ENCODE data around the gene URM1.
"Not testable (repeated sequence)": the region's sequence is repeated elsewhere in the genome, so short reads cannot be mapped to it uniquely, and the experiment has no call there.

URM1 gene

DNA sequence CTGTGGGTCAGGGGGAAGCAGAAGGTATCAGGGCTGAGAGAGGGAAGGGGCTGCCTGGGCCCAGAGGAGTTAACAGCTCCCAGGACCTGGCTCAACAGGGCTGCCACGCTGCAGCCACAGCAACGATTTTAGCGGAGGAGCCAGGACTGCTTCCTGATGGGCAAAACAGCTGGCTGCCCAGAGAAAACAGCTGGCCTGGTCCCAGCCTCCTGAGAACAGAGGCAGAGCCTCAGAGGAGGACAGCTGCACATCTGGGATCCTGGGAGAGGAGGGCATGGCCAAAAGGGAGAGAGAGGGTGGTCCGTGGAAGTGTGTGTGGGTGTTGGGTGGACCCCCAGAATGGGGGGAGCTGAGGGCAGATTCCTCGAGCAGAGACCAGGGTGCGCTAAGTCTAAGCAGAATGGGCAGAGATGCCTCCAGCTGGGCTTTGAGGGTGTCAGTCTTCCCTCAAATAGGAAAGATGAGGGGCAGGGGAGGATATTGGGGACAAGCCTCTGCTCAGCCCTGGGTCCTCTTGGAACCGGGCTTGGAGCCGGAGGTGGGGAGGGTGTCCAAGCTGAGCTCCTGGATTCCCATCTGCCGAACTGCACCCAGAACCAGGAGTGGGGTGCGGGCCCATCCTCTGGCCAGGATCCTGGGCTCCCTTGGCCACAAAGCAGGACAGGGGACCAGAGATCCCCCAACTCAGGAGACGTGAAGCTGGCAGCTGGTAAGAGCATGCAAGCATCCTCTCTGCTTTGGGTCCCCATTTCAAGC lies 40.4 kb downstream of the URM1 start:
- no peak for DNase-seq

DNA sequence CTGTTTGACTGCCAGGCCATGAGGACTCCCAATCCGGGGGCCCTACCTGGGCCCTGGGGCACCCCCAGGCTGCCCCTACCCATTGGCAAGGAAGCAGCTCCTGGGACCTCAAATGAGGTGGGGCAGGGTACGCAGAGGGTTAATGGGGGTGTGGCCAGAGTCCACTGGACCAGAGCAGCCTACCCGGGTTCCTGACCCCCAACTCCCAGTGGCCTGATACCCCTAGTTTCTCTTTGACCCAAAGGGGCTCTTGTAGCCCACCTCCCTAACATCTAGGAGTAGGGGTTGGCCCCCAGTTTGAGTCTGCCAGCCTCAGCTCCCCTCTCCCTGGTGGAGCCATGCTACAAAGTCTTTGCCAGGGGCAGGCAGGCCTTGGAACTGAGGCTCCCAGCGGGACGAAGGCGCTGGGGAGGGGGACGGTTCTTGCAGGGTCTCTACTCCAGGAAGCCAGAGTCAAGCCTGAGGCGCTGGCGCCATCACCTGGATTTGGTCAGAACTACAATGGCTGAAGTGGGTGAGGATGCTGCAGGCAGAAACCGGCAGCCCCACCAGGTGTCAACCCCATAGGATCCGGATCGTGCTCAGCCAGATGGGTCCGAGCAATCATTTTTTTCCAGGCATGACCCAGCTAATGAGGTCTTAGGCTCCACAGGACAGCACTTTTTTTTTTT lies 41.1 kb downstream of the URM1 start:
- DNase-seq, result peak; percentile 25 to 33

GRCh38 chr9:128413728-128414127 lies 42.6 kb downstream of the URM1 start:
- not testable (repeated sequence) for DNase-seq

DNA sequence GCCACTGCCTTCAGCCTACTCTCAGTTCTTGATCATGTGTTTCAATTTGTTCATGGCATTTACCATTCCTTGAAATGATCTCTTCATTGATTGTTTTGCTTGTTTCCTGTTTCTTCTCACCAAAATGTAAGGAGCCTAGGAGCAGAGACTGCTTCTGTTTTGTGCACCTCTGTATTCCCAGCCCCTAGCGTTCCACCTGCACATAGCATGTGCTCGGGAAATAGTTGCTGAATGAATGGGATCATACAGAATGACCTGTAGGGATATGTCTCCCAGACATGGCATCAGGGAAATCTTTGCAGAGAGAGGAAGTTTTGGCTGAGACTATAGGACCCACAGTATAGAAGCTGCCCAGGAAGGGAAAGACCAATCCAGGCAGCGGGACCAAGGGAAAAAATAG lies 43.3 kb downstream of the URM1 start:
- DNase-seq, result no peak

- DNase-seq, result no peak
Measured at GRCh38 chr9:128415281-128415680, 44.1 kb downstream of the URM1 start.

DNA sequence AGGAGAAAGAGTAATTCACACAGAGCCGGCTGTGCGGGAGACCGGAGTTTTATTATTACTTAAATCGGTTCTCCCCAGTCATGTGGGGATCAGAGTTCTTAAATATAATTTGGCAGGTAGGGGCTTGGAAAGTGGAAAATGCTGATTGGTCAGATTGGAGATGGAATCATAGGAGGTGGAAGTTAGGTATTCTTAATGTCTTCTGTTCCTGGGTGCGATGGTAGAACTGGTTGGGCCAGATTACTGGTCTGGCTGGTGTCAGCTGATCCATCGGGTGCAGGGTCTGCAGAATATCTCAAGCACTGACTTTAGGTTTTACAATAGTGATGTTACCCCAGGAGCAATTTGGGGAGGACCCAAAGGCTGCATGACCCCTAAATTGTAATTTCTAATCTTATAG lies 44.8 kb downstream of the URM1 start:
- DNase-seq, result no peak

GRCh38 chr9:128416432-128417019 lies 45.4 kb downstream of the URM1 start:
- no peak for DNase-seq

DNA sequence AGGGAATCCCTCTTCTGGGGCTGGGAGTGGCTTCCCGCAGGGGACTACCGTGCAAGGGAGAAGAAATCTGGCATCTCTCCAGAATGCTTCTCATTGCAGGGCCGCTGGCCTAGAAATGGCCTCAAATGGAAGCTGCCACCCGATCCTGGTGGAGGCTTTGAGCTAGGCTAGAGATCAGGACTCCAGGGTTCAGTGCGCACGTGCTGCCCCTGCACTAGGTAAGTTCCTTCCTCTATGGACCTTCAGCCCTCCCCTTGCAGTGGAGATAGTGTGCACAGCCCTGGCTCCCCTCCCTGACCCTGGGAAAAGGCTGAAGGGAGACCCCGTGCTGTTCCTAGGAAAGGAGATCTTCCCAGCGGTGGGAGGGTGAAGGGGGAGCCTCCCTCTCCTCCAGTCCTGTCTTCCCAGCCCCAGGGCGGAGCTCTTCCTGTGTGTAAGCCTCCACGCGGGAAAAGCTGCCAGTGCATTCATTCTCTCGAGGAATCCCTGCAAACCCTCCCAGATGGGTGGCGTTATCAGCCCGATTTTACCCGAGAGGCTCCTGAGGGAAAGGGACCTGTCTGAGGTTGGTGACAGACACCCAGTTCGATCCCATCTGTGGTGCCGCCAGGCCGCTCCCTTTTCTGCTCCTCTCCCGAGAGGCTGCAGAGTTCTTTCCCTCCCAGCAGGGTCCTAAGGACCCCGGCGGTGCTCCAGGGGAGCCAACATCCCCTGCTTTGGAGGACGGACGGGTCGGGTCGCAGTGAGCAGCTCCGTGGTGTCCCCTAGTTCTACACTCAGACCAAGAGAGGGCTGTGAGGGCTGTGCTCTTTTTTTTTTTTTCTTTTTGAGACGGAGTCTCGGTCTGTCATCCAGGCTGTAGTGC lies 48.1 kb downstream of the URM1 start:
- DNase-seq, result no peak

- DNase-seq, result peak; percentile 57 to 68
Measured at GRCh38 chr9:128420060-128420650, 49.0 kb downstream of the URM1 start.

DNA sequence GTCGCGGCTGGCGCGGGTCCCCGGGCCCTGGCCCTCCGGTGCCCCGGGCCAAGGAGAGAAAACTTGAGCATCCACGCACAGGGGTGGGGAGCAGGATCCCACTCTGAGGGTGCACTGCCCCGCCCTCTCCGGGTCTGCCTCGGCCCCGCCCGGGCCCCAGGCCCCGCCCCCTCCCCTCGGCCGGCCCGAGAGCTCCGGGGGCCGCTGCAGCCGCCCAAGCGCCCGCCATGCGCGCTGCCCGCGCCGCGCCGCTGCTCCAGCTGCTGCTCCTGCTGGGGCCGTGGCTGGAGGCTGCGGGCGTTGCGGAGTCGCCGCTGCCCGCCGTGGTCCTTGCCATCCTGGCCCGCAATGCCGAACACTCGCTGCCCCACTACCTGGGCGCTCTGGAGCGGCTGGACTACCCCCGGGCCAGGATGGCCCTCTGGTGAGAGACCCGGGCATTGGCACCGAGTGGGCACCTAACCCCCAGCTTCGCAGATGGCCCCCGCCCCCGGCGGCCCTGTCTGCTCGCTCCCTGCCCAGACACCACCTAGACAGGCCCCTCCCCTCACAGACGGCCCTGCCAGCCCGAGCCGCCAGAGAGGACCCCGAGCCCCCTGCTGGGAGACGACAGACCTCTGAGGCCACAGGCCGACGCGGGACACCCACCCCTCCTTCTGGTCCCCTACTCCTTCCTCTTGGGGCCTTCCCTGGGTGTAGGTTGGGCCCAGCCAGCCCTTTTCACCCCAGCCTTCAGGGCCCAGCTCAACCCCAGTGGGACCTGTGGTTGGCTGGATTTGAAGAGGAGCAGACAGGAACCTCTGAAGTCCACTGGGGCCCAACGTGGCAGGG lies 49.7 kb downstream of the URM1 start, which contains the start of gene CERCAM:
TSS of gene CERCAM (plus strand) at position 207 of the 831 bp plus-strand sequence. CDS start at position 228, 21 bp downstream.
- peak; percentile 30 to 49 for DNase-seq

- DNase-seq, result no peak
Measured at GRCh38 chr9:128421482-128421996, 50.4 kb downstream of the URM1 start.

GRCh38 chr9:128422022-128422782 lies 51.0 kb downstream of the URM1 start:
- not testable (repeated sequence) for DNase-seq

DNA sequence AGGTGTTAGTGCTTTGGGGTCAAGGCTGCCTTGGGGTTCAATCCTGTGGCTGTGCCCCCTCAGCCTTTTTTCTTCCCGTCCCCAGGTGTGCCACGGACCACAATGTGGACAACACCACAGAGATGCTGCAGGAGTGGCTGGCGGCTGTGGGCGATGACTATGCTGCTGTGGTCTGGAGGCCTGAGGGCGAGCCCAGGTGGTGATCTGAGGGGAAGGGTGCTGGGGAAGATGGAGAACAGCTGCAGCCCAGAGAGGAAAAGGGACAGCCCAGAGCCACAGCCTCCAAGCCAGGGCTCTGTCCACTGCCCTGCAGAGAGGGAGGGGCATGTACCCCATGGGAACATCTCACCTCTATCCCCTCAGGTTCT lies 51.6 kb downstream of the URM1 start:
- DNase-seq, result no peak

- not testable (repeated sequence) for DNase-seq
Measured at GRCh38 chr9:128423356-128423755, 52.2 kb downstream of the URM1 start.

- DNase-seq, result no peak
Measured at GRCh38 chr9:128424268-128424780, 53.1 kb downstream of the URM1 start.

DNA sequence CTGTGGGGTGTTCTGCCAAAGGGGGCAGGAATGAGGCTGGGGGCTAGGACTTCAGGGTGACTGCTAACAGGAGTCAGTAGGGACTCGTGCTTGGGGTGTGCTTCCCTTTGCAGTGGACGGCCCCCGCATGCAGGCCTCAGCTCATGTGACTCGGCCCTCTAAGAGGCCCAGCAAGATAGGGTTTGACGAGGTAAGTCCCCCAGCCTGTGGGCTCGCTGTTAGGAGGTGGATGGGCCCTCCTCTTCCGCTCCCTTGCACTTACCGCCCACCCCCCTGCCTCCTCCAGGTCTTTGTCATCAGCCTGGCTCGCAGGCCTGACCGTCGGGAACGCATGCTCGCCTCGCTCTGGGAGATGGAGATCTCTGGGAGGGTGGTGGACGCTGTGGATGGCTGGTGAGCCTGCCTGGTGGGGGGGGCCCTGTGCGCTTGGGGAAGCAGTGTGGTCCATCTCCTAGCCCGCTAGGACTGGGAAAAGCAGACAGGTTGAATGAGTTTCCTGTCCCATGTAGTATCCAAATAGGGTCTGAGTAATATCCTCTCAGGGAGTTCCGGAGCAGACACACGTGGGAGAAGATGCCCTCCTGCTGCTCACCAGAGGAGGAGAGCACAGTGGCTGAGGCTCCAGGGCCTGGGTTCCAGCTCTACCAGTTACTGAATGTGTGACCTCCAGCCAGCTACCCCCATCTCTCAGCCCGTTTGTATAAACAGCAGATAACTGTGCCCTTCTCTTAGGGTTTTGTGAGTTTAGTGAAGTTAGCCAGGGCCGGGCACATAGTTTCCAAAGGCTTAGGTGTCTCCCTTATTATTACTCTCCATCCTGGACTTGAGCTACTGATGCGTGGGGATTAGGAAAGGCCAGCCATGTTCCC lies 57.7 kb downstream of the URM1 start:
- DNase-seq, result no peak

DNA sequence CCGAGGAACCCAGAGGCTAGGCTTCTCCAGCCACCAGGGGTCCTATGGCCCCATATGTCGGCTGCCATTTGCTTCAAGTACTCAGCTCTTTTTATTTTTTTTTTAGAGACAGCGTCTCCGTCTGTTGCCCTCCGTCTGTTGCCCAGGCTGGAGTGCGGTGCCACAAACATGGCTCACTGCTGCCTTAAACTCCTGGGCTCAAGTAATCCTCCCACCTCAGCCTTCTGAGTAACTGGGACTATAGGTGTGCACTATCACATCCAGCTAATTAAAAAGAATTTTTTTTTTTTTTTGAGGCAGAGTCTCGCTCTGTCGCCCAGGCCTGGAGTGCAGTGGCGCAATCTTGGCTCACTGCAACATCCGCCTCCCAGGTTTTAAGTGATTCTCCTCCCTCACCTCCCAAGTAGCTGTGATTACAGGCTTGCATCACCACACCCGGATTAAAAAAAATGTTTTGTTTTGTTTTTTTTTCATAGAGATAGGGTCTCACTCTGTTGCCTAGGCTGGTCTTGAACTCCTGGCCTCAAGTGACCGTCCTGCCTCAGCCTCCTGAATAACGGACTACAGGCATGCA lies 58.4 kb downstream of the URM1 start:
- DNase-seq, result no peak

- no peak for DNase-seq
Measured at GRCh38 chr9:128431207-128431606, 60.0 kb downstream of the URM1 start.

GRCh38 chr9:128434340-128434739 lies 63.2 kb downstream of the URM1 start:
- DNase-seq, result no peak
